ENCODE data around the gene CD1E. TPM values are rescaled to one million over a fixed set of nuclear protein-coding genes. Genes with fewer than 3 reads are reported as not detected.

CD1E gene
- total and polyA plus RNA-seq, 2 of the 4 experiments (the other 2 are of a cell fraction) = not detected

- H3K4me1 ChIP-seq (ENCODE audit: control insufficient read depth, insufficient read depth, low read length) = no peaks in the 10 kb centered on the region
- POLR2A ChIA-PET (ENCODE audit: unreplicated experiment) = no interaction called here
- CTCF ChIA-PET = no interaction called here
- no peak overlapping the region for H4K91ac ChIP-seq (ENCODE audit: insufficient read depth, low read depth, low read length)
- H3K56ac ChIP-seq (ENCODE audit: extremely low read depth, insufficient read depth, low read length) = no peak overlapping the region
- H2BK5ac ChIP-seq (ENCODE audit: low read depth, low read length, poor library complexity, severe bottlenecking) = no peak overlapping the region
- no peak overlapping the region for H2AK5ac ChIP-seq (ENCODE audit: low read depth, low read length)
- no peaks in the 10 kb centered on the region for H3K36me3 ChIP-seq (ENCODE audit: control insufficient read depth, insufficient read depth, low read length)
- H4K20me1 ChIP-seq (ENCODE audit: insufficient read depth, low read length) = no peaks in the 10 kb centered on the region
- dilution Hi-C loops (cut with HindIII; ENCODE audit: low sequenced_read_pairs, unreplicated experiment) = no loop called here
- no peak overlapping the region for H3K9ac ChIP-seq (ENCODE audit: low read depth, low read length)
- no peak for ATAC-seq (ENCODE audit: low read depth)
- H2BK20ac ChIP-seq (ENCODE audit: low read depth, low read length) = no peak overlapping the region
- H3K23ac ChIP-seq (ENCODE audit: low read depth, low read length) = no peak overlapping the region
- no peak overlapping the region for H3K14ac ChIP-seq (replicated peaks; ENCODE audit: low read depth, low read length)
- H3K9me1 ChIP-seq (ENCODE audit: insufficient read depth, low read length) = no peaks in the 10 kb centered on the region
- H2AFZ ChIP-seq (replicated peaks; ENCODE audit: low read length, poor library complexity) = no peak overlapping the region
- no peak overlapping the region for H2BK15ac ChIP-seq (ENCODE audit: low read depth, low read length)
- H3K27ac ChIP-seq (ENCODE audit: insufficient read depth, low read length) = no peak overlapping the region
- no peak overlapping the region for H4K5ac ChIP-seq (ENCODE audit: low read depth, low read length)
- H4K8ac ChIP-seq (ENCODE audit: low read depth in 2 of 2, low read length in 2 of 2) = no peak overlapping the region
- H3K27me3 ChIP-seq (ENCODE audit: control insufficient read depth, insufficient read depth, low read length) = no peaks in the 10 kb centered on the region
- in situ Hi-C loops (cut with MboI; ENCODE audit: low sequenced_read_pairs) = no loop called here
- H2AK9ac ChIP-seq (replicated peaks; ENCODE audit: low read depth, low read length, poor library complexity) = no peak overlapping the region
- peaks cover 5% of the 10 kb centered on the region; the same call in 1 of the 2 replicates for H3K9me3 ChIP-seq (ENCODE audit: control insufficient read depth, insufficient read depth, low read length)
- H3K4me2 ChIP-seq (ENCODE audit: low read depth, low read length) = no peak overlapping the region
- H3K4me3 ChIP-seq (ENCODE audit: insufficient read depth, low read depth, low read length) = no peak overlapping the region
- H3K79me1 ChIP-seq (ENCODE audit: low read depth in 1 of 2, low read length in 2 of 2) = no peaks in the 10 kb centered on the region
- no TSS peak for BruUV-seq (replicated peaks)
- DNase-seq = no peak
- intact Hi-C loops (cut with micrococcal nuclease) = no loop called here
- no peak overlapping the region for H3K18ac ChIP-seq (ENCODE audit: low read depth, low read length)
- H3K4ac ChIP-seq (ENCODE audit: low read depth, low read length) = no peak overlapping the region
- TF ChIP-seq RCOR1 (IDR thresholded peaks at IDR 0.05; ENCODE audit: insufficient replicate concordance, low read length) = no peak
- no peak for TF ChIP-seq POLR2A (IDR thresholded peaks at IDR 0.05; ENCODE audit: low read depth, low read length)
- TF ChIP-seq MXI1 (IDR thresholded peaks at IDR 0.05; ENCODE audit: borderline replicate concordance, low read depth, low read length) = no peak
- TF ChIP-seq SMC3 (IDR thresholded peaks at IDR 0.05; ENCODE audit: low read depth, low read length) = no peak
- no peak for TF ChIP-seq BHLHE40 (IDR thresholded peaks at IDR 0.05; ENCODE audit: low read depth, low read length)
- no peak for TF ChIP-seq MAZ (IDR thresholded peaks at IDR 0.05; ENCODE audit: borderline replicate concordance, low read depth, low read length)
- no peak for TF ChIP-seq NFE2L2 (IDR thresholded peaks at IDR 0.05; ENCODE audit: low read depth, low read length)
- TF ChIP-seq FOS (IDR thresholded peaks at IDR 0.05; ENCODE audit: low read depth, low read length) = no peak
- no peak for TF ChIP-seq USF2 (IDR thresholded peaks at IDR 0.05; ENCODE audit: low read depth, low read length)
- no peak for TF ChIP-seq MAFK (IDR thresholded peaks at IDR 0.05; ENCODE audit: low read depth, low read length)
- TF ChIP-seq RFX5 (IDR thresholded peaks at IDR 0.05; ENCODE audit: low read depth, low read length) = no peak
- no peak for TF ChIP-seq CTCF (conservative IDR thresholded peaks at IDR 0.05; ENCODE audit: low read depth, low read length)
- no peak for TF ChIP-seq RAD21 (IDR thresholded peaks at IDR 0.05; ENCODE audit: low read length)
- no peak overlapping the region for H2BK120ac ChIP-seq (ENCODE audit: low read depth, low read length)
These were observed 13.1 kb downstream of the CD1E start for GRCh38 chr1:158366783-158367182.

Data from IMR-90 (cell line).